ENCODE data around the gene PFDN4.

GRCh38 chr20:54220722-54221121, 12.8 kb downstream of the PFDN4 start:
- TF ChIP-seq, protein P1, sequence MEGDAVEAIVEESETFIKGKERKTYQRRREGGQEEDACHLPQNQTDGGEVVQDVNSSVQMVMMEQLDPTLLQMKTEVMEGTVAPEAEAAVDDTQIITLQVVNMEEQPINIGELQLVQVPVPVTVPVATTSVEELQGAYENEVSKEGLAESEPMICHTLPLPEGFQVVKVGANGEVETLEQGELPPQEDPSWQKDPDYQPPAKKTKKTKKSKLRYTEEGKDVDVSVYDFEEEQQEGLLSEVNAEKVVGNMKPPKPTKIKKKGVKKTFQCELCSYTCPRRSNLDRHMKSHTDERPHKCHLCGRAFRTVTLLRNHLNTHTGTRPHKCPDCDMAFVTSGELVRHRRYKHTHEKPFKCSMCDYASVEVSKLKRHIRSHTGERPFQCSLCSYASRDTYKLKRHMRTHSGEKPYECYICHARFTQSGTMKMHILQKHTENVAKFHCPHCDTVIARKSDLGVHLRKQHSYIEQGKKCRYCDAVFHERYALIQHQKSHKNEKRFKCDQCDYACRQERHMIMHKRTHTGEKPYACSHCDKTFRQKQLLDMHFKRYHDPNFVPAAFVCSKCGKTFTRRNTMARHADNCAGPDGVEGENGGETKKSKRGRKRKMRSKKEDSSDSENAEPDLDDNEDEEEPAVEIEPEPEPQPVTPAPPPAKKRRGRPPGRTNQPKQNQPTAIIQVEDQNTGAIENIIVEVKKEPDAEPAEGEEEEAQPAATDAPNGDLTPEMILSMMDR (IDR thresholded peaks at IDR 0.05) = no peak
- no peak for TF ChIP-seq EZH2 (IDR thresholded peaks at IDR 0.05; ENCODE audit: borderline replicate concordance, insufficient read depth, low read depth, low read length, poor library complexity, severe bottlenecking)
